Measurements from ENCODE around the gene PRMT3.

- TF ChIP-seq CTCF (IDR thresholded peaks at IDR 0.05) (no peak), POLR2A (IDR thresholded peaks at IDR 0.05) (no peak)
These were observed 102.4 kb downstream of the PRMT3 start for GRCh38 chr11:20489948-20490347.

Data from adrenal gland (tissue), 5 donors.